HT1080 (cell line): ENCODE measurements around the gene MYO9B. TPM values are rescaled to one million over a fixed set of nuclear protein-coding genes. Genes with fewer than 3 reads are reported as not detected.

ENCODE experiments used
- DNase-seq: peaks from one replicate; pipeline ENCODE4 v3.0.0-alpha.2; 2015; ENCODE audit warnings: low read depth
- total RNA-seq: library from RNA; depleted of rRNA; stranded (reverse); fragments of >200 nt; shearing (Covaris generic); gene quantifications from 2 replicates; pipeline ENCODE4 v1.2.3, GENCODE V29; 2014

Gene MYO9B
- total RNA-seq, 1 experiment from 2014 or later, result 30.8 TPM

- no peak for DNase-seq
Measured at GRCh38 chr19:17213334-17213733, 137.8 kb downstream of the MYO9B start.

- DNase-seq, result no peak
Measured at GRCh38 chr19:17214508-17215126, 139.0 kb downstream of the MYO9B start.

- peak; percentile 89 for DNase-seq
Measured at GRCh38 chr19:17215127-17215971, 139.8 kb downstream of the MYO9B start, which contains the start of gene USE1. Gene USE1, plus strand, starts transcription at chr19:17215357. Its CDS starts 49 bp downstream, at chr19:17215406.

- no peak for DNase-seq
Measured at GRCh38 chr19:17216058-17216670, 140.6 kb downstream of the MYO9B start.

- no peak for DNase-seq
Measured at GRCh38 chr19:17219286-17219685, 143.7 kb downstream of the MYO9B start.

- DNase-seq, result peak; percentile 78
Measured at GRCh38 chr19:17220207-17220758, 144.7 kb downstream of the MYO9B start.

GRCh38 chr19:17225053-17225452, 149.5 kb downstream of the MYO9B start:
- DNase-seq, result no peak

- DNase-seq, result peak; percentile 97
Measured at GRCh38 chr19:17226002-17226933, 150.7 kb downstream of the MYO9B start, which contains the start of gene OCEL1. Gene OCEL1, plus strand, starts transcription at chr19:17226226. Its CDS starts 22 bp downstream, at chr19:17226248.

GRCh38 chr19:17227798-17228367, 152.3 kb downstream of the MYO9B start:
- DNase-seq, result no peak

GRCh38 chr19:17229890-17230289, 154.3 kb downstream of the MYO9B start:
- no peak for DNase-seq

GRCh38 chr19:17232258-17232657, 156.7 kb downstream of the MYO9B start:
- DNase-seq, result no peak

- DNase-seq, result peak; percentile 64
Measured at GRCh38 chr19:17234911-17235299, 159.3 kb downstream of the MYO9B start.

- peak; percentile 67 for DNase-seq
Measured at GRCh38 chr19:17235300-17235970, 159.9 kb downstream of the MYO9B start.

- no peak for DNase-seq
Measured at GRCh38 chr19:17235971-17236777, 160.6 kb downstream of the MYO9B start.

GRCh38 chr19:17236811-17237543, 161.4 kb downstream of the MYO9B start:
- no peak for DNase-seq

- no peak for DNase-seq
Measured at GRCh38 chr19:17237747-17238706, 162.4 kb downstream of the MYO9B start.
